Measurements from ENCODE around the gene CDH26.

Gene CDH26

GRCh38 chr20:60057866-60058807, 99.9 kb downstream of the CDH26 start:
- TF ChIP-seq GATA3 (IDR thresholded peaks at IDR 0.05; ENCODE audit: low read depth, low read length): no peak
- TF ChIP-seq GATA2 (IDR thresholded peaks at IDR 0.05; ENCODE audit: low read depth, low read length): no peak

- TF ChIP-seq GATA2 (IDR thresholded peaks at IDR 0.05; ENCODE audit: low read depth, low read length) (no peak), GATA3 (IDR thresholded peaks at IDR 0.05; ENCODE audit: low read depth, low read length) (no peak)
Observed at GRCh38 chr20:60058879-60059278, 100.7 kb downstream of the CDH26 start.

DNA sequence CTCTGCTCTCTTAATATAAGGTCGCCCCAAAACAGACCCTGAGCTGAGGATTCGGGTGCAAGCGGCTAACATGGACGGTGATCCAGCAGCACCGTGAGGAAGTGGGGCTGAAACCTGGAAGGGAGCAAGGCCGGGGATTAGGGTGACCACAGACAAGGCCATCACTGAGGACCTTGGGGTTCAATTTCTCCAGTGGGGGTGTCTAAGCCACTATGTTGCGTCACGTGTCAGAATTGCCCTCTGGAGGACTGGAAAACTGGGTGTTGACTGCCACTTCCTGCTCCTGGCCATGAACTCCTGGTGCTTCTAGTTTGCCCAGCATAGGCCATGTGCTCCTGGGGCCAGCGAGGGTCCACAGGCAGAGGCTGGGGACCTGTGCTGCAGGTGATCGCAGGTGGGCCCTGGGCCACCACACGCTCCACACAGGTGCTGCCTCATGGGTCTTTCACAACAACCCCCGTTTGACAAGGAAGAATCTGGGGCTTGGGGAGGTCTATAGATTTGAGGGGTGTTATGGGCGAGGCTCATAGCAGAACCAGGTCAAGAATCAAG, 101.9 kb downstream of the CDH26 start:
- TF ChIP-seq GATA2 (IDR thresholded peaks at IDR 0.05; ENCODE audit: low read depth, low read length): no peak
- TF ChIP-seq GATA3 (IDR thresholded peaks at IDR 0.05; ENCODE audit: low read depth, low read length): no peak

DNA sequence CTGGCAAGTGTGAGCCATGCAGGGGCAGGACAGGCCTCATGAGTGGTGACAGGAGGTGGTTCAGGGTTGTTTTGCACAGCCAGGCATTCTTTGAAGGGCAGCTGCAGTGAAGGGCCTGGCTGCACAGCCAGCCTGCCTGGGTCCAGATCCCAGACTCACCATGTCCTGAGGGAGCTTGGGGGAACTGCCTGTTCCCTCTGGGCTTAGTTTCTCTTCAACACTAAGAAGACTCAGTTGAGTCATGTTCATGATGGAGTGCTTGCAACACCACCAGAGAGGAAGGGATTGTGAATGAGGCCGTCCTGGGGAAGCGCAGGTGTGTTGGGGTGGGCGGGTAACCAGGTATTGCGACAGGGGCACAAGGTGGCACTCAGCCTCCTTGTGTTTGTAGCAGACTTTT, 102.4 kb downstream of the CDH26 start:
- TF ChIP-seq GATA3 (IDR thresholded peaks at IDR 0.05; ENCODE audit: low read depth, low read length): no peak

DNA sequence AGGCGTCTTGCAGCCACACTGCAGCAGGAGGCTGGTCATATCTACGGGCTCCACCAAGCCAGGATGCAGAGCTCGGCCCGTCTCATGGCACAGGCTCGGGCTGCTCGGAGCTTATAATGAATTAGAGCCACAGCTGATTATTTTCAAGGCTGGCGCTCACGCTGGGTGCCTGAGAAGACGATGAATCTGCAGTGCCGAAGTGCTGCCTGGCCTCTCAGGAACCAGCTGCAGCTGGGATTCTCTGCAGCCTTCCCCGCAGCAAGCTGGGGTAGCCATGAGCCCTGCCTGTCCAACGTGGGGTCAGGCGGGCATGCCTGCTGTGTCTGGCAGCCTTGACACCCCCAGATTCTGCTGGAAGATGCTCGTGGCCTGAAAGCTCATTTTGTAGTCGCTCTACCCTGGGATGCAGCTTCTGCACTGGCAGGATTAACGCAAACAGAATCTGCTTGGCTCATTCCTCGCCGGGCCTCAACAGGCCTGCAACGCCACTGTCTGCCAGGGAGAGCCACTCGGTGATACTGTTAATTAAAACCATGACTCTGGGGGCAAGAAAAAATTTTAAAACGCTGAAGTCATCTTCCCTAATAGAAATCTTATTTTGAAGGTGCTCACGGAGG, 104.3 kb downstream of the CDH26 start:
- TF ChIP-seq GATA3 (IDR thresholded peaks at IDR 0.05; ENCODE audit: low read depth, low read length) (no peak), GATA2 (IDR thresholded peaks at IDR 0.05; ENCODE audit: low read depth, low read length) (no peak)

GRCh38 chr20:60063048-60063451, 104.8 kb downstream of the CDH26 start:
- TF ChIP-seq GATA2 (IDR thresholded peaks at IDR 0.05; ENCODE audit: low read depth, low read length) (no peak), GATA3 (IDR thresholded peaks at IDR 0.05; ENCODE audit: low read depth, low read length) (no peak)

DNA sequence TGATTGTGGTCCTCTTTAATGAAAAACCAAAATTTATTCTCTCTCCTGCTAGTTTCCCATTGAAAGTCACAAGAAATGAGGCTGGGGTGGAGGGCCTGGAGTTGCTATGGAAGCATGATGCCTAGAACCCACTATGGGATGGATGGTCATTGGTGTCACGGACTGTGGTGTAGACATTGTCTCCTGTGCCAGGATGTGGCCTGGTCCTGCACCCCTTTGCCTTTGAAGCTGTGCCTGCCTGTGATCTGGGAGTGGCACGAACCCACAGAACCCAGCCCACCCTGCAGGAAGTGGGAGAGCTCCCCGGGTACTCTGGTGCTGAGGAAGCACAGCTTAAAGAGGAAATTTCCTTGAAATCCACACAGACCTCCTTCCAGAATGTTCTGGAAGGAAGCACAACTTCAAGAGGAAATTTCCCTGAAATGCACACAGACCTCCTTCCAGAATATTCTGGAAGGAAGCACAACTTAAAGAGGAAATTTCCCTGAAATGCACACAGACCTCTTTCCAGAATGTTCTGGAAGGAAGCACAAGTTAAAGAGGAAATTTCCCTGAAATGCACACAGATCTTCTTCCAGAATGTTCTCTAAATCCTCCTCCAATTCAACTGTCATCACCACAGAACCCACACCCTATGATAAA, 105.6 kb downstream of the CDH26 start:
- TF ChIP-seq GATA2 (IDR thresholded peaks at IDR 0.05; ENCODE audit: low read depth, low read length) (no peak), GATA3 (IDR thresholded peaks at IDR 0.05; ENCODE audit: low read depth, low read length) (no peak)

Measured in SH-SY5Y (cell line).